K562 (cell line): ENCODE results near the gene ADCY9. TPM values are rescaled to one million over a fixed set of nuclear protein-coding genes. Genes with fewer than 3 reads are reported as not detected.
"Not testable (repeated sequence)": the region's sequence is repeated elsewhere in the genome, so short reads cannot be mapped to it uniquely, and the experiment has no call there.

Source experiments
- ATAC-seq: fragments of 200-7000 bp; cut with Tn5 transposase; 3 replicates; pipeline ENCODE4 v1.9.1; 2020; ENCODE audit warnings: moderate library complexity
- BruUV-seq: library from RNA; stranded (reverse); fragments of 400-500 nt; replicated peaks from 2 replicates; lab custom pipeline; 2021; lab: Mats Ljungman, UMichigan
- CTCF ChIA-PET: fragments of 300-600 bp; formaldehyde crosslinking; extraction: SDS; loops from one replicate; lab custom pipeline; 2021; ENCODE audit warnings: low intra/inter-chr PET ratio; lab: Yijun Ruan, JAX
- POLR2A ChIA-PET: fragments of 300-600, 350-650 bp; sonication (Branson Sonifier 250); formaldehyde crosslinking; extraction: SDS; loops from one replicate; lab custom pipeline; 2021; ENCODE audit warnings: antibody characterized with exemption, inconsistent platforms; lab: Yijun Ruan, JAX
- DNase-seq, 4 experiments: peaks; one replicate each; pipeline versions ENCODE4 v3.0.0 to v3.0.0-alpha.2; 2011 to 2018; ENCODE audit warnings: low spot score in 3 of 4, mixed read lengths in 3 of 4; ENCODE audit errors: extremely low read depth in 1 of 4
- FAIRE-seq: peaks from 2 replicates; lab custom pipeline; 2011; peaks lifted over from hg19 to GRCh38; lab: Jason Lieb, UNC
- H2AFZ ChIP-seq: 2 replicates; pipeline ENCODE4 v1.6.0; 2011; ENCODE audit warnings: low read depth, low read length, control low read depth, inconsistent platforms
- H3K27ac ChIP-seq: fragments of 200-600 bp; 3 replicates; pipeline ENCODE4 v1.8.0; 2011; ENCODE audit warnings: low read depth, mild to moderate bottlenecking, control low read depth, inconsistent platforms, low read length, moderate library complexity, mixed read lengths; ENCODE audit errors: extremely low read depth
- H3K27me3 ChIP-seq, 2 experiments: fragments of 300-600 bp in 1 of 2; 2 replicates in 1 of 2; 3 replicates in 1 of 2; pipeline versions ENCODE4 v1.6.0 to v1.8.0; 2011; ENCODE audit warnings: inconsistent platforms in 2 of 2, low read length in 2 of 2, mild to moderate bottlenecking in 1 of 2, mixed read lengths in 1 of 2, moderate library complexity in 1 of 2; ENCODE audit not compliant: control insufficient read depth in 2 of 2, insufficient read depth in 2 of 2
- H3K36me3 ChIP-seq: fragments of 300-600 bp; 3 replicates; pipeline ENCODE4 v1.8.0; 2011; ENCODE audit warnings: mild to moderate bottlenecking, low read length, inconsistent platforms; ENCODE audit not compliant: control insufficient read depth, insufficient read depth
- H3K4me1 ChIP-seq, 2 experiments: fragments of 200-600 bp in 1 of 2; replicated peaks in 1 of 2; 2 replicates in 1 of 2; 3 replicates in 1 of 2; pipeline versions ENCODE4 v1.5.1 to v1.8.0; 2011; ENCODE audit warnings: inconsistent platforms in 2 of 2, low read length in 2 of 2, mild to moderate bottlenecking in 1 of 2, mixed read lengths in 1 of 2, moderate library complexity in 1 of 2; ENCODE audit not compliant: control insufficient read depth in 2 of 2, insufficient read depth in 2 of 2
- H3K4me2 ChIP-seq: 2 replicates; pipeline ENCODE4 v1.6.1; 2011; ENCODE audit warnings: low read length, control low read depth, inconsistent platforms, mixed read lengths; ENCODE audit not compliant: insufficient read depth
- H3K4me3 ChIP-seq: fragments of 200-600 bp; sonication (generic), shearing (Covaris generic); 2 replicates; pipeline ENCODE4 v1.5.1; 2016; ENCODE audit warnings: control low read depth, inconsistent platforms
- H3K79me2 ChIP-seq: fragments of 200-600 bp; 3 replicates; pipeline ENCODE4 v1.8.0; 2011; ENCODE audit warnings: low read length, inconsistent platforms; ENCODE audit not compliant: control insufficient read depth, insufficient read depth
- H3K9ac ChIP-seq, 2 experiments: 2 replicates each; pipeline versions ENCODE4 v1.6.0 to v1.6.1; 2011; ENCODE audit warnings: low read depth in 2 of 2, low read length in 2 of 2, control low read depth in 1 of 2, inconsistent platforms in 1 of 2, mild to moderate bottlenecking in 1 of 2, mixed read lengths in 1 of 2; ENCODE audit not compliant: insufficient read depth in 1 of 2
- H3K9me1 ChIP-seq: one replicate; pipeline ENCODE4 v1.6.0; 2011; ENCODE audit warnings: inconsistent platforms, mild to moderate bottlenecking, low read length, moderate library complexity; ENCODE audit not compliant: control insufficient read depth, insufficient read depth
- H3K9me3 ChIP-seq: replicated peaks from 2 replicates; pipeline ENCODE4 v1.5.1; 2011; ENCODE audit warnings: low read depth, low read length, inconsistent platforms; ENCODE audit not compliant: control insufficient read depth, insufficient read depth
- H4K20me1 ChIP-seq: replicated peaks from 2 replicates; pipeline ENCODE4 v1.6.1; 2011; ENCODE audit warnings: low read length, inconsistent platforms, mixed read lengths; ENCODE audit not compliant: control insufficient read depth, insufficient read depth
- CHD2 ChIP-seq: IDR thresholded peaks from 2 replicates; pipeline ENCODE4 v1.6.1; 2011; ENCODE audit warnings: low read depth, low read length
- SOX6 ChIP-seq: fragments of 450-650 bp; IDR thresholded peaks from 2 replicates; pipeline ENCODE4 v1.6.1; 2014; ENCODE audit warnings: mild to moderate bottlenecking
- ZNF121 ChIP-seq: sonication (generic); formaldehyde crosslinking; conservative IDR thresholded peaks from 2 replicates; pipeline ENCODE4 v1.8.0; 2022; ENCODE audit warnings: missing genetic modification reagents
- WGBS: fragments of 100-300 bp; shearing (Covaris generic); methylation state at CpG from one replicate; pipeline ENCODE4 v1.1.6; 2016; ENCODE audit warnings: low coverage, mixed read lengths; ENCODE audit not compliant: insufficient coverage; ENCODE audit errors: missing lambda C conversion rate; 5-methylcytosine and 5-hydroxymethylcytosine counted together
- in situ Hi-C: fragments of 300-500 bp; cut with MboI; formaldehyde crosslinking; loops from 4 replicates; pipeline ENCODE4 v1.15.0; 2018; ENCODE audit warnings: inconsistent platforms, mixed read lengths
- intact Hi-C: fragments of 100-400 bp; cut with micrococcal nuclease; formaldehyde crosslinking; loops from 2 replicates; pipeline ENCODE4 v1.14.2; 2022
- polyA plus RNA-seq, 8 experiments: library from polyadenylated mRNA; depleted of rRNA in 4 of 8; stranded (reverse) in 5 of 8; unstranded in 3 of 8; fragments of >200 nt; fragmentation: Nextera tagmentation in 2 of 8; fragmentation: Illumina TruSeq in 1 of 8; extraction: Ambion mirVana in 2 of 8; extraction: Trizol in 1 of 8; gene quantifications; 2 replicates each; pipeline versions ENCODE4 v1.2.1 to v1.2.3, GENCODE V29; 2011 to 2014; ENCODE audit warnings: inconsistent platforms in 1 of 8, missing spikeins in 1 of 8
- total RNA-seq, 7 experiments: library from RNA; depleted of rRNA in 6 of 7; stranded (reverse); fragments of >200 nt in 6 of 7; fragmentation: Illumina TruSeq in 2 of 7; extraction: Trizol in 2 of 7; gene quantifications; 2 replicates each; pipeline versions ENCODE4 v1.2.1 to v1.2.3, GENCODE V29; 2011 to 2021; ENCODE audit warnings: low replicate concordance in 1 of 7

Gene ADCY9
- total and polyA plus RNA-seq, 9 of the 15 experiments (the other 6 are each of a cell fraction or from before 2014, with no cell fraction given), result 0.03 to 0.29 (median 0.17) TPM

DNA sequence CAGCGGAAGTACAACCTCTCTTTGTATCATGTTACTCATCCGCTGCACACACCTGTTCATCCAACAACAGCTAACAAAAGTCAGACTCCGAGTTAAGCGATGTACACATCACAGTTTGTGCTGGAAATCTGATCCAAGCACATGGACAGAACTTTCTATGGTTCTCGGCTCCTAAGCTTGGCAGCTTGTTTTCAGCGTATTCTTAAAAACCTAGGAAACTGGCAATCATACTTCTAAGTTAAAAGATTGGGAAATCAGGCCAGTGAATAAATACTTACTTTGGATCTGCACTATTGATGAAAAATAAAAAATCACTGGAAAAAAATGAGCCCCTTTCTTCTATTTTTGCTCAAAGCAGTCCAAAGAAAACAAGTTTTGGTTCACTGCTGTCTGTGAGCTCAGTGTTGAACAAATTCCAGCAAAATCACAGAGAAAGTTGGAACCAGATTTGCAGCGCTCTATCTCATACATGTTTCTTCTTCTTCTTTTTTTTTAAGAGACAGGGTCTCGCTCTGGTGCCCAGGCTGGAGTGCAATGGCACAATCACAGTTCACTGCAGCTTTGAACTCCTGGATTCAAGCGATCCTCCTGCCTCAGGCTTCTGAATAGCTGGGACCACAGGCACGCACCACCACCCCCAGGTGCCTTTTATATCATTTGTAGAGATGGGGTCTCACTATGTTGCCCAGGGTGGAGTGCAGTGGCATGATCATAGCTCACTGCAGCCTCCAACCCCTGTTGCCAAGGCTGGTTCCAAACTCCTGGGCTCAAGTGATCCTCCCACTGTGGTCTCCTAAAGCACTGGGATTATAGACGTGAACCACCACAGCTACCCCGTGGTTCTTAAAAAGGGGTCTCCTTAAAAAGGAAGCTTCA lies 164.1 kb downstream of the ADCY9 start:
- DNase-seq (no peak), FAIRE-seq (no peak), ATAC-seq (no peak)
- no peaks in the 10 kb centered on the region for H3K36me3 ChIP-seq
- WGBS, result 3% methylated on average over 12 of the region's 12 CpGs
- H3K4me1 ChIP-seq, result peaks cover 0 to 5% of the 10 kb centered on the region in 2 experiments; a peak in 2 of 5 replicates
- BruUV-seq, result no TSS peak
- in situ Hi-C loops (no loop called here), intact Hi-C loops (no loop called here)
- ChIA-PET CTCF (interaction anchor here (0.6 kb wide), 1 partner anchor 11 kb away, joined by 3 read pairs; no protein-coding TSS in a partner anchor), POLR2A (no interaction called here)
- no peaks in the 10 kb centered on the region for H3K79me2 ChIP-seq
- H3K9ac ChIP-seq, result no peak overlapping the region
- H4K20me1 ChIP-seq, result peaks cover 4% of the 10 kb centered on the region; the same call in 1 of the 2 replicates
- H3K27me3 ChIP-seq, result peaks cover 52 to 77% of the 10 kb centered on the region in 2 experiments
- no peak overlapping the region for H3K27ac ChIP-seq
- TF ChIP-seq CHD2 (no peak), ZNF121 (CRISPR knock-in tag) (peak; percentile 58; the same call in 1 of the 2 replicates), SOX6 (no peak)
- H3K9me1 ChIP-seq, result no peaks in the 10 kb centered on the region
- H3K4me3 ChIP-seq, result no peak overlapping the region
- no peak overlapping the region for H3K4me2 ChIP-seq
- H3K9me3 ChIP-seq, result no peaks in the 10 kb centered on the region
- no peak overlapping the region for H2AFZ ChIP-seq

DNA sequence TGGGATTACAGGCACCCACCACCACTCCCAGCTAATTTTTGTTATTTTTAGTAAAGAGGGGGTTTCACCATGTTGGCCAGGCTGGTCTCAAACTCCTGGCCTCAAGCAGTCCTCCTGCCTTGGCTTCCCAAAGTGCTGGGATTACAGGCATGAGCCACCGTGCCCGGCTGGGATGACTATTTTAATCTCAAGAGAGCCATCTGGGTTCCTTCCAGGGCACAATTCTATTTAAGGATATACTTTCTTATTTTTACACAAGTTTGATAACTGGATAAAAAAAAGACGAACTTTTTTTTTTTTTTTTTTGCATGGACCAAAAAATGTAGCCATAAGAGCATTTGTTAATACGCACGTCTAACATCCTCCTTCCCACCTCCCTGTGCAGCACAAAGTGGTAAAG lies 164.9 kb downstream of the ADCY9 start:
- BruUV-seq, H3K36me3 ChIP-seq, intact Hi-C loops, H3K27ac ChIP-seq, FAIRE-seq, H3K9ac ChIP-seq, H3K4me1 ChIP-seq, H2AFZ ChIP-seq, H4K20me1 ChIP-seq, ATAC-seq, H3K9me1 ChIP-seq, CTCF ChIA-PET, in situ Hi-C loops, H3K4me3 ChIP-seq, H3K9me3 ChIP-seq, H3K4me2 ChIP-seq, DNase-seq, POLR2A ChIA-PET, H3K79me2 ChIP-seq: not testable (repeated sequence)
- WGBS, result 4% methylated on average over 5 of the region's 5 CpGs
- H3K27me3 ChIP-seq, result peaks cover 50 to 75% of the 10 kb centered on the region in 2 experiments
